Skeletal muscle cell (primary cell): ENCODE results near the gene COX6A2.

ENCODE experiments used
- DNase-seq: peaks from one replicate; pipeline ENCODE4 v3.0.0-alpha.2; 2010; ENCODE audit warnings: low read depth
- H3K4me3 ChIP-seq: 2 replicates; pipeline ENCODE4 v1.5.1; 2011; ENCODE audit warnings: low read depth, mild to moderate bottlenecking, control low read depth, low read length, moderate library complexity

Gene COX6A2

DNA sequence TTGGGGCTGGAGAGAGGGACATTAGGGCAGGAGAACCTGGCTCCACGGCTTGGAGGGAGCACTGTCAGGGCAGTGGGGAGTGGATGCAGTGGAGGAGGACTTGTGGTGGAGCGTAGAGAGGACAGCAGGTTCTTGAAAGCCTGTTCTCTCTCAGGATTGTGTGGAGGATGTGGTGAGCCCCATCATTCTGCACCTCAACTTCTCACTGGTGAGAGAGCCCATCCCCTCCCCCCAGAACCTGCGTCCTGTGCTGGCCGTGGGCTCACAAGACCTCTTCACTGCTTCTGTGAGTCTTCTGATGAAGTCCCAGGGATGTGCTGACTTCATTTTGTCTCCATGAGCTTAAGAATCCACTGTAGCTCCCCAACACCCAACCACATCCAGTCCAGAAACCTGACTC, 13.5 kb downstream of the COX6A2 start:
- H3K4me3 ChIP-seq = no peak overlapping the region
- no peak for DNase-seq

- DNase-seq = no peak
- no peak overlapping the region for H3K4me3 ChIP-seq
These were observed 14.2 kb downstream of the COX6A2 start for GRCh38 chr16:31413943-31414342.

GRCh38 chr16:31413381-31413780, 14.8 kb downstream of the COX6A2 start:
- no peak overlapping the region for H3K4me3 ChIP-seq
- DNase-seq = no peak

DNA sequence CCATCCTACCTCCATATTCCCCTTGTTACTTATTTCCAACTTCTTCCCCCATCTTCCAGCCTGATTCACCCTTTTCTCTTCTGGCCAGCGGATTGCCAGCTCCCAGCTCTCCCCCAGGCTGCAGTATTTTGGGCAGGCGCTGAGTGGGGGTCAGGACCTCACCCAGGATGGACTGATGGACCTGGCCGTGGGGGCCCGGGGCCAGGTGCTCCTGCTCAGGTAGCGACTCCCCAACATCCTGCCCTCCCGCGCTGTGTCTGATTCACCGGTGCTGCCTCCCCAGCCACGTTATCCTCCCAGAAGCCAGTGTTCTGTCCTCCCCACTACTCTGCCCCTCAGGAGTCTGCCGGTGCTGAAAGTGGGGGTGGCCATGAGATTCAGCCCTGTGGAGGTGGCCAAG, 15.4 kb downstream of the COX6A2 start:
- no peak for DNase-seq
- no peak overlapping the region for H3K4me3 ChIP-seq

DNA sequence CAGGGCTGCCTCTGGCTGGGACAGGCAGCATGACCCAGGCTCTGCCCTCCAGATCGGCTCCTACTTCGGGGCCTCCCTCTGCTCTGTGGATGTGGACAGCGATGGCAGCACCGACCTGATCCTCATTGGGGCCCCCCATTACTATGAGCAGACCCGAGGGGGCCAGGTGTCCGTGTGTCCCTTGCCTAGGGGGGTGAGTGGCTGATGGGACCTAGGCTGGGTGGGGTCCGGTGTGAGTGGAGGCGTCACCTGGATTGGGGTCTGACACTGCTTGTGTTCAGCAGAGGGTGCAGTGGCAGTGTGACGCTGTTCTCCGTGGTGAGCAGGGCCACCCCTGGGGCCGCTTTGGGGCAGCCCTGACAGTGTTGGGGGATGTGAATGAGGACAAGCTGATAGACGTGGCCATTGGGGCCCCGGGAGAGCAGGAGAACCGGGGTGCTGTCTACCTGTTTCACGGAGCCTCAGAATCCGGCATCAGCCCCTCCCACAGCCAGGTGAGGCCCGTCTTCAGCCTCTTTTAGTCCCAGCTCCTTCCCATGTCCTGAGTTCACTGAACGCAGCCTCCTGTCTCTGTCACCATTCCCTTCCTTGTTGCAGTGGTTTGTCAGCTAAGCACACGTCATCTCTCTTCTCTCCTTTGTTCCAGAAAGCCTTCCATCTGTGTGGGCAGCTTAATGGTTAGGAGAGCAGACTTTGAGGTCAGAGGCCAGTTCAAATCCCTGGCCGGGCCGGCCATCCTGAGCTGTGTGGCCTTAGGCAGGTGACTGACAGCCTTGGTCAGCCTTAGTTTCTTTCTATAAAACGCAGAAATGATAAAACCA, 16.9 kb downstream of the COX6A2 start:
- DNase-seq = no peak
- H3K4me3 ChIP-seq = no peak overlapping the region

- DNase-seq = no peak
- no peak overlapping the region for H3K4me3 ChIP-seq
These were observed 18.1 kb downstream of the COX6A2 start for GRCh38 chr16:31410082-31410481.

DNA sequence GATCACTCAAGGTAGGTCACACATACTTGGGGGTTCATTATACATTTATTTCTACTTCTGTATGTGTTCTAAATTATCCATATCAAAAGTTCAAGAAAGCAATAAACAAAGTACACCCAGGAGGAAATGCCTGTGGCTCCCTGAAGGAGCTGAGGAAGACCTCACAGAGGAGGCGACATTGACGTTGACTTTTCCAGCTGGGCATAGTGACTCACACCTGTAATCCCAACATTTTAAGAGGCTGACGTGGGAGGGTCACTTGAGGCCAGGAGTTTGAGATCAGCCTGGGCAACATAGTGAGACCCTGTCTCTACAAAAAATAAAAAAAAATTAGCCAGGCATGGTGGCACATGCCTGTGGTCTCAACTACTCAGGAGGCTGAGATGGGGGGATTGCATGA, 18.7 kb downstream of the COX6A2 start:
- no peak for DNase-seq
- H3K4me3 ChIP-seq = no peak overlapping the region

DNA sequence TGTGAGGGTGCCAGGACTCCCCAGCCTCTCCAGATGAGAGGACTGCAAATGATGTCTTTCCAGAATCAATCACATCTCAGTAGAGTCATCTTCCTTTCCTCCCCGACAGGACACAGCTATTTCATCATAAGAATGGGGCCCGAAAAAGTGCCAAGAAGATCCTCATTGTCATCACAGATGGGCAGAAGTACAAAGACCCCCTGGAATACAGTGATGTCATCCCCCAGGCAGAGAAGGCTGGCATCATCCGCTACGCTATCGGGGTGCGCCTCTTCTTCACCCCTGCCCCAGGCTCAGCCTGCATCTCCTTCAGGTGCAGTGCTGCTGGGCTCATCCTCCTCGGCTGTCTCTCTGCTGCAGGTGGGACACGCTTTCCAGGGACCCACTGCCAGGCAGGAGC, 20.8 kb downstream of the COX6A2 start:
- DNase-seq = no peak
- H3K4me3 ChIP-seq = no peak overlapping the region

DNA sequence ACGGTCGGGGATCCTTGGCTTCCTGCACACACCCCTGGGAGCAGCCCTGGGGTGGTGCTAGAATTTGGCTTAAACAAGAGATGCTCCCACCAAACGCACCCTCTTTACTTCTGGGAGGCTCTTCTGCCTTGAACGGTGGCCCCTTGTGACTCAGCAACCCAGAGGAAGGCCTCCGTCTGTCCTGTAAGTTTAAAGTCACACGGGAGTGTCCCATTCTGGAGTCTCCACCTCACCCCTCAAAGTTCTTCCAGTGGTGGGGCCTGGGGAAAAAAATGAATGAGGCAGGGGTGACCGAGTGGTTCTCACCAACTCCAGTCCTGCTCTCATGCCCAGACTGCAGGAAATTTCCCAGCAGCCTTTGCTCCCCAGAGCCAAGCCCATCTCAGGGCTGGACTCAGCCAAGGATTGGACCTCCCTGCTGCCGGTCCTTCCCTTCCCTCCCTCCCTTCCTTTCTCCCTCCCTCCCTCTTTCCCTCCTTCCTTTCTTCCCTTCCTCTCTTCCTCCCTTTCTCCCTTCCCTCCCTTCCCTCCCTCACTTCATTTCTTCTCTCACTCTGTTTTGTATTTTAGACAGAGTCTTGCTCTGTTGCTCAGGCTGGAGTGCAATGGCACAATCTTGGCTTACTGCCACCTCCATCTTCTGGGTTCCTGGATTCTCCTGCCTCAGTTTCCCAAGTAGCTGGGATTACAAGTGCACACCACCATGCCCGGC, 23.7 kb downstream of the COX6A2 start:
- no peak for DNase-seq
- peak overlapping the region; percentile 11 for H3K4me3 ChIP-seq

DNA sequence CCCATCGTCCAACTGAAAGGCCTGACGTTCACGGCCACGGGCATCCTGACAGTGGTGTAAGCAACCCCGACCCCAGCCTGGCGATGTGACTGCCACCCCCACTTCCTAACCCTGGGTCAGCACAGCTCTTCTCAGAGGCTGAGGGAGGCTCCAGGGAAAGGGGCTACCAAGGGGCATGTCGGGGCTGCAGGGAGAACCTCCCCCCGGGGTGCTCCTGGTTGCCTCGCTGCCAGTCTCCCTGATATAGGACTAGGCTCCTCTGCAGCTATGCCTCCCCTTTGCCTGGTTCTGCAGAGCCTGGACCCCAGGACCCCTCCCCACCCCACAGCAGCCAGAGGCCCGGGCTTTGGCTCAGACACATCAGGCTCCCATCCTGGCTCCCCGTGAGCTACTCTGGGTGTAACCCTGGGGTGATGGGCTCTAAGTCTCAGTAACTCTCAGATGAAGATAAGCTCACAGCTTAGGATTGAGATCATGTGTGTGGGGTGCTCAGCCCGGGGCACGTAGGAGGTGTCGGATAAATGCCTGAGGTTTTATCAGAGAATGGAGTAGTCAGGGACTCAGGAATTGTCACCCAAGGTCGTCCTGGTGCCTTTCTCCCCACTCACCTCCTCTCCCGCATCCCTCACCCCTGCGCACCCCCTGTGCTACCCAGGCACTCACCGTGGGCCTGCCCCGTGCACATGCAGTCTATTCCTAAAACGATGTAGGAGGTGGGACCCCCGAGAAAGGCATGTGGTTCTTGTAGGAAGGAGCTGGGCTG, 24.4 kb downstream of the COX6A2 start:
- DNase-seq = no peak
- H3K4me3 ChIP-seq = peak overlapping the region; percentile 11

DNA sequence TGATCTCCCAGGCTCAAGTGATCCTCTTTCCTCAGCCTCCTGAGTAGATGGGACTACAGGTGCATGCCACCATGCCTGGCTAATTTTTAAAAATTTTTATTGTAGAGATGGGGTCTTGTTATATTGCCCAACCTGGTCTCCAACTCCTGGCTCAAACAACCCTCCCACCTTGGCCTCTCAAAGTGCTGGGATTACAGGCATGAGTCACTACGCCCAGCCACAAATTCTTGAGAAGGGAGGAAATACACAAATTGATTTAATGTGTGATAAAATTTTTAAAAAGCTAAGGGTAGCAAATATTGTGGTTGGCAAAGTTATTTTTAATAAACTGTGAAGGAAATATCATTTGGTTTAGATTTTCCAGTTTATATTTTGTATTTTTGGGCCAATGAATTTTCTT, 25.5 kb downstream of the COX6A2 start:
- H3K4me3 ChIP-seq = no peak overlapping the region
- no peak for DNase-seq

DNA sequence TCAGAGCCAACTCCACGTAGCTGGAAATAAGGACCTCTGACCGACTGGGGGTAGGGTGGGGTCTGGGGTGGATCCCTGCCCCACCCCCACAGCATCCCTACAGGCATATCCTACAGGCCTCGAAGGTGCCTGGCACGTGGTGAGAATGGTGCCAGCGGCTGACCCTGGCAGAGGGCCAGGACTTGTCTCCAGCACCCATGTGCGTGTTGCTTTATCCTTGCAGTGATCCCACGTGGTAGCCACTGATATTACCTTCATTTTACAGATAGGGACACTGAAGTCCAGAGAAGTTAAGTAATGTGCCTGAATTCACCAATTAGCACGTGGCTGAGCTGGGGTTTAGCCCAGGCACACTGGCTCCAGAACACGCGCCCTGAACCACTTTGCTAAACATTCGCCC, 26.7 kb downstream of the COX6A2 start:
- no peak overlapping the region for H3K4me3 ChIP-seq
- no peak for DNase-seq

- no peak overlapping the region for H3K4me3 ChIP-seq
- no peak for DNase-seq
These were observed 28.0 kb downstream of the COX6A2 start for GRCh38 chr16:31400191-31400590.

- H3K4me3 ChIP-seq = no peak overlapping the region
- no peak for DNase-seq
These were observed 30.5 kb downstream of the COX6A2 start for GRCh38 chr16:31397701-31398100.

DNA sequence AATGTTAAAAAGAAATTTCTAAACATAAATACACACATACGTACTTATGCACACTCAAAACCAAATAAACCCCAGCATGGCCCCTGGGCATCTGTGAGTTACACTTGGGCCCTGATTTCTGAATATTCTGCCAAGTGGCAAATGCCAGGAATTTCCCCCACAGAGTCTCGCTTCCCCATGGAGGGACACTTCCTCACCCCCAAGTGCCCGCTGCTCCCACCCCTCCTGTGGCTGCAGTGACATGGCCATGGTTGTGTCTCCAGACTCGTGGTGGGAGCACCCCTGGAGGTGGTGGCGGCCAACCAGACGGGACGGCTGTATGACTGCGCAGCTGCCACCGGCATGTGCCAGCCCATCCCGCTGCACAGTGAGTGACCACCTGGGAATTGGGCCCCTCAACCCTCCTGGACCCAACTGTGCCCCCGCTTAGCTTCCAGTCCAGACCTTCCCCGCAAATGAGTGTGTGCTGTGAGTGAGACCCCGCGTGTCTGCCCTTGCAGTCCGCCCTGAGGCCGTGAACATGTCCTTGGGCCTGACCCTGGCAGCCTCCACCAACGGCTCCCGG, 31.0 kb downstream of the COX6A2 start:
- no peak overlapping the region for H3K4me3 ChIP-seq
- DNase-seq = no peak

- no peak for DNase-seq
- no peak overlapping the region for H3K4me3 ChIP-seq
These were observed 32.5 kb downstream of the COX6A2 start for GRCh38 chr16:31395647-31396046.

- no peak within 1 kb of the TSS for H3K4me3 ChIP-seq
- DNase-seq = no peak
These were observed 35.1 kb downstream of the COX6A2 start, which contains the start of gene ITGAD for GRCh38 chr16:31393056-31393455. Gene ITGAD, plus strand, starts transcription at chr16:31393335. Its CDS starts 26 bp downstream, at chr16:31393361.

GRCh38 chr16:31390504-31391041, 37.6 kb downstream of the COX6A2 start:
- no peak for DNase-seq
- H3K4me3 ChIP-seq = no peak overlapping the region

GRCh38 chr16:31388535-31388934, 39.6 kb downstream of the COX6A2 start:
- no peak for DNase-seq
- H3K4me3 ChIP-seq = no peak overlapping the region
